Kidney capillary endothelial cell (primary cell): ENCODE results near the gene CC2D1A.

Source experiments
- DNase-seq: peaks from one replicate; pipeline ENCODE4 v3.0.0-alpha.2; 2018; ENCODE audit warnings: low spot score

Gene CC2D1A

DNA sequence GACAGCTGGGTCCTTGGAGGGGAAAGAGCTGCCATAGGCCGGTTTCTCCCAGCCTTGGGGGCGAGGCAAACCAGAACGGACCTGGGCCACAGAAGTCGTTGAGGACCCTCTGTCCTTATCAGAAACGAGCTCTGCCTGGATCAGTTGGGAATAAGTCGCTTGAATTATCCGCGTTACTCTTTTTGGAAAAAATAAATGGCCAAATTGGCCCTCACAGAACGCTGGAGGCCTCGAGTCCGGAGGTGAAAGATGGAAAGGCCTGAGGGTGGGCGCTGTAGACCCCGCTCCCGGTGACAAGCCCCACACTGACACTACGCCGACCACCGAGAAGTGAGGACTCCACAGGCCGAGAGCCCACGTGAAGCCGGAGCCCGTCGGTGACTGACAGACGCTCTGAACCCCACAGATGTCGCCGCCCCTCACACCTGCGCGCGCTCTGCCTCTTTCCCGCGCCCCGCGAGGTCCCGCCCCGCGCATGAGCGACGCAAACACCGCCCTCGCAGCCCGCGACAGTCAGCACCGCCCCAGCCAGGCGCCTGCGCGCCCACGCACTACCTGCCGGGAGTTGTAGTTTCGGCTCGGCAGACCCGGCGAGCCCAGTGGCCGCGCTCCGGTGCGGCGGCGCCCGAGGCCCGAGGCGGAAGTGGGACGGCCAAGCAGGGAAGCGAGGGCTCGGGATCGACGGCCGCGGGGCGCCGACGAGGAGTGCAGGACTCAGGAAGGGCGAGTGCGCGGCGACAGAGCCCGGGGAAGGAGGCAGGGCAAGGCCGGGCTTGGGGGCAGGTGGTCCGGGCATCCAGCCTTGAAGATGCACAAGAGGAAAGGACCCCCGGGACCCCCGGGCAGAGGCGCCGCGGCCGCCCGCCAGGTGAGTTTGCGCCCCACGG, at the start of gene CC2D1A, which contains the start of gene BRME1:
TSS of gene CC2D1A (plus strand) at position 568 of the 887 bp plus-strand sequence. CDS start at position 809, 241 bp downstream.
TSS of gene BRME1 (minus strand) at position 484 of the 887 bp plus-strand sequence. CDS start 1,225 bp downstream, outside the sequence.
- peak; percentile 70 for DNase-seq

DNA sequence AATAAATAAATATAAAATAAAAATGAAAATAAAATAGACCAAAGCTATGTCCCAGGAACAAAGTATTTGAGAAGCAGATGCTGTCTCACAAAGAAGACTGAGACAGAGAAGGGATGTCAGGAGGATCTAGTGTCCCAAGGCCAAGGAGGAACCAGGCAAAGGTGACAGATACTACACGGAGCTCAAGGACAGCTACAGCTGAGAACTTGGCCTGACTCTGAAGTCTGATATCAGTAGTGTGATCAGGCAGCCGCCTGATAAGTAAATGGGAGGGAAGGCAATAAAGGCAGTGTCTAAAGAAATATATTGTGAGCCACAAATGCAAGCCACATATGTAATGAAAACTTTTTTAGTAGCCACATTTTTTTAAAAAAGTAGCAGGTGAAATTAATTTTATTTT, 49.5 kb upstream of the CC2D1A start:
- DNase-seq, result no peak

DNA sequence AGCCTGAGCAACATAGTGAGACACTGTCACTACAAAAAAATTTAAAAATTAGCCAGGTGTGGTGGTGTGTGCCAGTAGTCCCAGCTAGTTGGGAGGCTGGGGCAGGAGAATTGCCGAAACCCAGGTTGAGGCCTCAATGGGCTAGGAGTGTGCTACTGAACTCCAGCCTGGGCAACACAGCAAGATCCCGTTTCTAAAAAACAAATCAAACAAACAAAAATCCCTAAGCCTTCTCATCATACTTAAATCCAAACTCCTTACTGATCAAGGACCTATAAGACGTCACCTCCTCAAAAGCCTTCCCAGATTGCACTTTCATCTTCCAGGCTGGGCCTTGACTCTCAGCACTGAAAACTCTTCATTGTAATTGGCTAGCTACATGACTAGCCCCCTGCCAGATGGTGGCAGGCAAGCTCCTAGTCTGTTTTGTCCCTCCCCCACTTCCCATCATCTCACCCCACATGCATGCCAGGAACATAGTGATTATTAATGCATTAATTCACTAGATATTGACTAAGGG, 46.6 kb upstream of the CC2D1A start:
- peak; percentile 56 for DNase-seq

DNA sequence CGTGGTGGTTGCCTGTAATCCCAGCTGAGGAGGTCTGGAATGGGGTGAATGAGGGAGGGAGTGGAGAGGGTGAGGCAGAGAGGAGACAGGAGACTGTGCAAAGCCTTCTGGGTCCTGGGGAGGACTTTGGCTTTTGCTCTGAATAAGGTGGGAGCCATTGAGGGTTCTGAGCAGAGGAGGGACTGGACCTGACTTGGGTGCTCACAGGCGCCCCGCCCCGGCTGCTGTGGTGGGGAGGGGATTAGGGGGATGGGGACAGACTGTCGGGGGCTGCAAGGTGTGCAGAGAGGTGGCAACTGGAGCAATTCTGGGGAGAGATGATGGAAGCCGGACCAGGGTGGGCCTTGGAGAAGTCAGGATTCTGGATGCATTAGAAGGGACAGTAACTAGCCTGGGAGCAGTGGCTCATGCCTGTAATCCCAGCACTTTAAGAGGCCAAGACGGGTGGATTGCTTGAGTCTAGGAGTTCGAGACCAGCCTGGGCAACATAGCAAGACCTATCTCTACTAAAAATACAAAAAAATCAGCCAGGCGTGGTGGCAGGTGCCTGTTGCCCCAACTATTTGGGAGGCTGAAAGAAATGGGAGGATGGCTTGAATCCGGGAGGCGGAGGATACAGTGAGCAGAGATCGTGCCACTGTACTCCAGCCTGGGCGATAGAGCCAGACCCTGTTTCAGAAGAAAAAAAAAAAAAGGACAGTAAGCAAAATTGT, 45.2 kb upstream of the CC2D1A start:
- DNase-seq, result no peak

DNA sequence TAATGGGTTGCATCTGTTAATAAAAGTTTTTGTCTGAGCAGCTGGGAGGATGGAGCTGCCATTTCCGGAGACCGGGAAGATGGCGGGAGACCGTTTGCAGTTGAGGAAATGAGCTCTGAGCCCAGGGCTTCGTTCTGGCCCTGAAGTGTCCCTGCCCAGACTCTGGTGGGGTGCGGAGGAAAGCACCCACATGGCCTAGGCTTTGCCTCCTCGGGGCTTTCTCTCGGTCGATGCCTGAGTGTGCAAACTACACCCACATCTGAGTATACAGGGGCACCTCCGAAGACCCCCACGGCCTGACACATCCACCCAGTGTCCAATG, 44.6 kb upstream of the CC2D1A start:
- no peak for DNase-seq

DNA sequence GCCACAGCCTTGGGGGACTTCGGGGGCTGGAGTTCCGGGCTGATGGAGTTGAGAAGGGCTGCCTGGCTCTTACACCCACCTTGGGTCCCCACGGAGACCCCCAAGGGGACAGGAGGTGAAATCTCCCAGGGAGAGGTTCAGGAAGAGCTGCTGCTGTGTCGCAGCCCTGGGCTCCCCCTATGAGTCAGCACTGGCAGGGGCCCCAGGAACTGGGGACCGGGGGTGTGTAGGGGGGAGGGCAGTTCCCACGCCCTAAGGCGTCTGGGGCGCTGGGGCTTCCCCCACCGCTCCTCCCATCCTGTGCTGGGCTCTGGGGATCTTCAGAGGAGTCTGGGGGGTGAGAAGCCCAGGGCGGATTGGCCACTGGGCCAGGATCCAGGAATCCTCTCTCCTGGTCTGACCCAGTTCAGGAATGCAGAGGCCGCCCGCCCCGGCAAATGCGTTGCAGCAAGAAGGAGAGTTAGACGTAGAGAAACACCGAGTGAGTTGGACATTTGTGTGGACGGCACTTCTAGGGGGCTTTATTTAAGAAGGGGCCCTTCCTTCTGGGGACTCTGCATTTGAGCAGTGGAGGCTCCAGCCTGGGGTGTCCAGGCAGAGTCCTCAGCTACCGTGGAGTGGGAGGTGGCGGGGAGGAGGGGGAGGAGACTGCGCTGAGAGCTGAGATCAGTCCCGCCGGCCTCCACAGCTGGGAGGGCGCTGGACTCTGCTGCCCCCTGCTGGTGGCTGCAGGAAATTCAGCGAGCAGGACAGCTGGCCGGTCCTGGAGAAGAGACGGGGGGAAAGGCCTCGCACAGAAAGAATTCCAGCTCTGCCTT, 44.1 kb upstream of the CC2D1A start:
- DNase-seq, result peak; percentile 88

DNA sequence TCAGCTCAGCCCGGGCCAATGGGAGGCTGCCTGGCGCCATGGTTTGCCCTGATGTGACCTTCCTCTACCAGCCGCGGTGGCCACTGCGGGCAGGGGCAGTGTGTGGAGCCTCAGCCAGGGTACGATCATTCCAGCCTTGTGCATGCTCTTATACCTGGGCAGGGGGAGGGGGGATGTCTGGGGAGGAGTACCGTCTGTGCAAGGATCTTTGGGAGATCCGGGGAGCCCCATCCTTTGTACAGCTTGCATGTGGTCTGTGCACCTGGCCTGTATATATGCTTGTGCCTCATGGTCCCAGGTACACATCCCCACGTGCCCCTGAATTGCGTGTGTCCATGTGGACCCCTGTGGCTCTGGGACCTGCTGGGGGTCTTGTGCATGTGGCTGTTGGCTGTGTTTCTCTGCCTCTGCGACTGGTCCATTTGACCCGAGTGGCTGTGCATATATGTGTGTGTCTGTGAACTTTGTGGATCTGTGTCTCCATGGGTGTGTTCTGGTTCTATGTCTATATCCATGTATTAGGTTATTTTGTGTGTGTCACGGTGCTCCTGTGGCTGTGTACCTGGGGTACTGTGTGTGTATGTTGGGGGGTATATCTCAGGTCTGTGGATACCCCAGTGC, 41.8 kb upstream of the CC2D1A start:
- no peak for DNase-seq

DNA sequence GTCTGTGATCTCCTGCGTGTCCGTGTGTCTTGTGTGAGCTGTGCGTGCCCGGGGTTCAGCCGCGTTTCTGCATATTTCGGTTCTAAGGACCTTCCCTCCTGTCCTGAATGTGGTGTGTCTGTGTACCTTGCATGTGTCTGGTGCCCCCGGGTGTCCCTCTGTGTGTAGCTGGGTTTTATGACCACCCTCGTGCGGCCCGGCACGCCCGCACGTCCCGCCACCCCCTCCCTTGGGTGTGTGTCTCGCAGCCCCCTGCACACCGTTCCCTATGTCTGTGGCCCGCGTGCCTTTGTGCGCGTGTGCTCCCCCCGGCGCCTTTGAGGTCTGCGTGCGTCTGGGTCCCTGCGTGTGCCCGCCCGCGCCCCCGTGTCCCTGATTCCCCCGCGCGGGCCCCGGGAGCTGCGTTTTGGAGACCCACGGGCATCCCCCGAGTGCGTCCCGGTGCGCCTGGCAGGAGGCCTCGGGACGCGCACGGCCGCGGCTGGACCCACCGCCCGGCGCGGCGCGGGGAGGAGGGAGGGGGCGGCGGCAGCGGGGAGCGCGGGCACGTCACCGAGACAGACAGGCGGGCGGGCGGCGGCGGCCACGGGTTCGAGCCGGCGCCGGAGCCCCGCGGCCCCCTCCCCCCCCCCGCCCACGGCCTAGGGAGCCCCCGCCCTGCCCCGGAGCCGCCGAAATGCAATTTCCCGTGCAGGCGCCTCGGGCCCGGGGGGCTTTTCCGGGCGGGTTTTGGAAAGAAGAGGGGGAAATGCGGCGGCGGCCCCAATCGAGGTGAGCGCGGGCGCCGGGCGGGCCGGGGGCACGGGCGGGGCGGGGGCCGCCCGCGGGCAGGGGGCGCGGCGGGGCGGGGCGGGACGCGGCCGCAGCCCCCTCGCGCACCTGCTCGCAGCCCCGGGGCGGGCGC, 41.1 kb upstream of the CC2D1A start:
- no peak for DNase-seq

DNA sequence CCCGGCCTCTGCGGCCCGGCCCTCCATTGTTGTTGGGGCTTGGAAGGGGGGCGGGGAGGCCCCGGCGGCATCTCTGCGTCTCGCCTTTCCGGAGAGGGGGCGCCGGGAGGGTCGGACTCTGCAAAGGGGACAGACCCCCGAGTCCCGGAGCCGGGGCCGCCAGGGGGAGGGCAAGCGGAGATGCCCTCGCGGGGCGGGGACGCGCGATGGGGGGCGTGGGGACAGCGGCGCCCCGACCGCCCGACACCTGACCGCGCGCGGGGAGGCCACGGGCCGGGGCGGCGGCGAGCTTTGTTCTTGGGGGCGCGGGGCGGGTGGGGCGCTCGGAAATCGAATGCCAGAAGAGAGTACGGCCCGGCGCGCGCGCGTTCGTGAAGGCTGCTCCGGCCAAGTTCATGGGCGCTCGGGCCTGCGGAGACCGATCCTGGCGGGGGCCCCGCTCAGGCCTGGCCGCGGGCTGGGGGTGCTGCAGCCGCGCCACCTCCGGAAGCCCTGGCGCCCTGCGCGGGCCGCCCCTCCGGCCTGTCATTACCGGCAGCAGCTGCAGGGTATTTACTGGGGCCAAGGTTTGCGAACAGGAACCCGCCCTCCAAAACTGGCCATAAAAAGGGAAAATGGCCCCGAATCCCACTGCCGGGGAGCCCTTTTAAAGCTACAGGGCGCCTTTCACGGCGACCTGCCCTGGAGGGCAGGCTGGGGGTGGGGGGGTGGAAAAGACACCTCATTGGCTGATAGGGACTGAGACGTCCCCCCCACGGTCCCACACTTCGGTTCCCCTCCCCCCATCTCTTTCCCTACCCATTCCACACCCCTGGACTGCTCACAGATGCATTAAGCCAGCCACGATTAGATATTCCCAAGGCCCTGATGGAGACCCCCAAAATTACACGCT, 40.2 kb upstream of the CC2D1A start:
- peak; percentile 53 for DNase-seq

DNA sequence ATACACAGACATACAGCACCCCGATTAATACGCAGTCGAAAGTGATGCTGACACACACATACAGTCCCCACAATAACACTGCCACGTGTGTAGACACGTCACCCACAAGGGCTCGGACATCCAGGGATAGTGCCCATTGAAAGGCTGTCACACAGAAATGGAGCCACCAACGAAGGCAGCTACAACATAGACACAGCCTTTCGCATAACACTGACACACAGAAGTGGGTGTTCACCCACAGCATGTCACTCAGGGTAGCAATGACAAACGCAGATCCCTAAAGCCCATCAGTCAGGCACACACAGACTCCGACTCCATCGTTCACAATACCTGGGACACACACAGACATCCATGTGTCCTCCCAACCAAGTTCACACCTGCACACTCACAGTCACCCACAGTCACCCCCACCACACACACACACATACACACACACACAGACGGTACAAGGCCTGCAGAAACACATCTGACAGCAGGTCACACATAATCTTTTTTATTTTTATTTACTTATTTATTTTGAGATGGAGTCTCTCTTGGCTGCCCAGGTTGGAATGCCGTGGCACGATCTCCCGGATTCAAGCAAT, 39.4 kb upstream of the CC2D1A start:
- no peak for DNase-seq

DNA sequence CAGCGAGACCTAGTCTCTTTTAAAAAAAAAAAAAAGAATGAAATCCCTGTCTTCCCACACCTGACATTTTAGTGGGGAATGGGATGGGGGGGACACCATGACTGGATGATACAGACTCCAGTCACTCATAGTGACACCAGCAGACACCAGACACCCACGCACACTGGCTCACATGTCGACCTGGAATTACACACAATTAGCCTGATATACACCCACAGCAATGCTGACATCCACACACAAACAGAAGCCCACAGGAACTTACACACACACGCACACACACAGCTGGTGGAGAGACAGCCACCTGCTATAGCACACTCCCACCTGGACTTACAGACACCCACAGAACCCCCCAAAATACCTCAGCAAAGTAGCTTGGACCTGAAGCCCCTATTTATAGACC, 37.3 kb upstream of the CC2D1A start:
- no peak for DNase-seq

DNA sequence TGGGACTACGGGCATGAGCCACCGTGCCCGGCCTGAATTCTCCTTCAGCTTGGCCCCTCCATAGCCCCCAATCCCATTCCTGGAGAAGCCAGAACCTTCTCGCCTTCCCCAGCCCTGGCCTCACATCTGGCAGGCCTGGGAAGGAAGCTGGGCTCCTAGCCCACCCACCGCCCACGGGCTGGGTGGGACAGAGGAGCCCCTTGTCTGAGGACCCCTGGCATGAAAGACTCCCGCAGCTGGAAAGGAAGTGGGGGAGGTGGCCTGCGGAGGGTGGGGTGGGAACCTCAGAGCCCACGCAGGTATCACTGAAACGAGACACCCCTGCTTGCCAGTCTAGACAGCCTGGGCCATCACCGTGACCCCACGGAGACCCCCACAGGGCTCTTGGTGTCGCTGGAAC, 36.7 kb upstream of the CC2D1A start:
- no peak for DNase-seq

DNA sequence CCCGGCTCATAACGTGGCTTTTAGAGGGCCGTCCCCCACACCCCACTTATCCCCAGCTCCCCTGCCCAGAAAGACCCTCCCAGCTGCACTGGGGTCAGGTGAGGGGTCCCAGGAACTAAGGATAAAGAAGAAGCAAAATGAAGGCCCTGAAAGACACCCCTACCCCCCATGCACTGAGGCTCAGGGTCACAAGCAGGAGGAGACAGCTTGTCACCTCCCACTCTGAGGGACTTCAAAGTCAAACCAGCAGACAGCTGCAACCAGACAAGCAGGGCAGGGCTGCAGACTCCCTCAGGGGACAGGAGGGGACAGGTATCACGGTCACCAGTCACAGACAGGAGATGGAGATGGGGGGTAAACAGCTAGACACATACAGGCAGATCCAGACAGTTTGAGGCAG, 35.1 kb upstream of the CC2D1A start:
- no peak for DNase-seq

DNA sequence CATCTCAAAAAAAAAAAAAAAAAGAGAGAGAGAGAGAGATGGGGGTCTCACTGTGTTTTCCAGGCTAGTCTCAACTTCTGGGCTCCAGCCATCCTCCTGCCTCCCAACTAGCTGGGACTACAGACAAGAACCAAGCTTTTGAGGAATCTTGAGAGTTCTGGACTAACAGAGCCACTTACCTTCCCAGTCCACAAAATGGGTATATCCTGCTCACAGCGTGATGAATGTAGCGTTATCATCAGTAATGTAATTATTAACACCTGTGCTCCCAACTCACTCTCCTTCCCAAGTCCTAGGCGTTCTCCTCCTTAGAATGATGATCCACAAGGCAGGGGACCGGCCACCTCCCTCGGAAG, 33.7 kb upstream of the CC2D1A start:
- DNase-seq, result no peak

DNA sequence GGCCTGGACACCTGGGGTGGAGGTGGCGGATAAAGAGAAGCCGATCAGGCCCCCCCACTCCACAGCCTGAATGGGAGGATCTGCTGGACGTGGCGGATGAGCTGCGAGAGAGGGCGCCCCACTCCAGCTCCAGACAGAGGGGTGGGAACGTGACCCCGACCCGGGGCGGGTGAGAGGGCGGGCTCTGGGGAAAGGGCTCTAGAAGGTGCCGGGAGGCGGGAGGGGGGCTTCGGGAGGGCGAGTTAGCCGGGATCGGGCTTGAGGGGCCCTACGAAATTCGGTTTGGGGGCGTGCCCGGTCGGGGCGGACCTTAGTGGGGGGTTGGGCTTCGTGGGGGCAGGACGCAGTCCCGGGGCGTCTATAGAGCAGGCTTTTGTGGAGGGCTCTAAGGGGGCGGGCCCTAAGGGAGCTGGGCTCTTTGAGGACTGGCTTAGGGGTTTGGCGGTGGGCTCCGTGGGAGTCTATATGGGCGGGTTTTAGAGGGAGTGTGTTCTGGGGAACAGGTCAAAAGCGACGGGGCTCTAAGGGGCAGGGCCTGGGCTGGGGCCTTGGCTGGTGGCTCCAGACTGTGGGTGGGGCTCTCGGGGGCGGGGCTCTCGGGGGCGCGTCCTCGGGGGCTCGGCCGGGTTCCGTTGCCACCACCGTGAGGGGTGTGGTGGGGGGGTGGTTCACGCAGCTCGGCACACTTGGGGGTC, 33.2 kb upstream of the CC2D1A start:
- DNase-seq, result no peak

DNA sequence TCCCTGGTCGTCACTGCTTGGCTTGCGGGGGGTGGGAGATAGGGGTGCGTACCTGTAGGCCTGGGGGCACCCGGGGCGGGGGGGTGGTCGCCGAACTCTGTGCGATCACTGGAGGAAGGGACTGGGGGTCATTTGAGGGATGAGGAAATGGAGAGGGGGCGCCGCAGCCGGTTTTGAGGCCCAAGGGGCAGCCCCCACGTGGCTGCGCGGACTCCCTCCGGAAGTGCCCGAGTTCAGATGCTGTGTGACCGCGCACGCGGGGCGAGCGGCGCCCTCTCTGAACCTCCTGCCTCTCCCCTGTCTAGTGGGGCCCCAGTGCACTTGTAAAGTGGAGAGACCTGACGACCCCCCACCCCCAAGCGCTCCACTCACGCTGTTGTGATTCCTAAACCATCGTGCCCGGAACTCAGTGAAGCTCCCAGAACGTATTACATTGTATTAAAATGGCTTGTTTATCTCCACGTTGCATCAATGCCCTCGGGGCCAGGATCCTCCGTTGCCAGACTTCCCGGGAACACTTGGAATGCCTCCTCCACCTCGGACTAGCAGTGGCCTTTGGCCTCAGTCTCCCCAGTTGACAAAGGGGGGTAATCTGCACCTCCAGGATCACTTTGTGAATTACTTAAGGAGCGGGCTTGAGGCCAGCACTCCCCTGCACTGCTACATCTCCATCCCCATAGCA, 32.0 kb upstream of the CC2D1A start:
- DNase-seq, result no peak

DNA sequence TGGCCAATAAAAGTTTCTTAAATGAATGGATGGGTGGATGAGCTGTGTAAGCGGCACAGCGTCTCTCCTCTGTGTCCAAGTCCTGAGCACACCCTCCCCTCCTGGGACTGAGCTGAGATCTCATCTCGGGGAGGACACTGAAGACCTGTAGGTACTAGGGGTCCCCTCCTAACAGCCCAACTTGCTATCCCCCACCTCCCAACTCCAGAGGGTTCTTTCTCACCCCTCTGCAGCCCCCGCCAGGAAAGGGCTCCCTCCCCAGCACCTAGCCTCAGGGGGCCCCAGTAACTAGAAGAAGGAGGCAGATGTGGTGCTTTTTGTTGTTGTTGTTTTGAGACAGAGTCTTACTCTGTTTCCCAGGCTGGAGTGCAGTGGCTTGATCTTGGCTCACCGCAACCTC, 30.2 kb upstream of the CC2D1A start:
- no peak for DNase-seq

DNA sequence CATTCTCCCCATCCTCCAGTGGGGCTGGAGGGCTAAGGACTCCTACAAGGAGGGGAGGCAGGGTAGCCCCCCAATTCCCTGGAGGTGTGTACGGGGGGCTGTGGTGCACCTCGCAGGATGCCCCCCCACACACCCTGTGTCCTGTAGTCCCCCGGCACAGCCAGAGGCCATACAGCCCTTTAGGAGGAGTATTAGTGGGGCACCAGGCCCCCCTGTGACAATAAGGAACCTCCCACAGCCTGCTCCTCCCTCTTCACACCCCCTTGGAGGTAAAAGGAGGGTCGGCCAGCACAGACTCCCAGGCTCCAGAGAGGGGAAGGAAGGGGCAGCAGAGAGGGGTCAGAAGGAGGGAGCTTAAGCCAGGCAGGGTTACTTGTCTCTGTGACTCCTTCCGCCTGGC, 29.2 kb upstream of the CC2D1A start, which contains the start of gene NANOS3:
TSS of gene NANOS3 (plus strand) at position 301 of the 400 bp plus-strand sequence. CDS start 115 bp downstream, outside the sequence.
- DNase-seq, result no peak
